ENCODE results near the gene GLT8D2. TPM values are rescaled to one million over a fixed set of nuclear protein-coding genes. Genes with fewer than 3 reads are reported as not detected.

GLT8D2 gene
- total RNA-seq, 6 experiments from 2014 or later: 36.4 to 58.0 (median 50.9) TPM

DNA sequence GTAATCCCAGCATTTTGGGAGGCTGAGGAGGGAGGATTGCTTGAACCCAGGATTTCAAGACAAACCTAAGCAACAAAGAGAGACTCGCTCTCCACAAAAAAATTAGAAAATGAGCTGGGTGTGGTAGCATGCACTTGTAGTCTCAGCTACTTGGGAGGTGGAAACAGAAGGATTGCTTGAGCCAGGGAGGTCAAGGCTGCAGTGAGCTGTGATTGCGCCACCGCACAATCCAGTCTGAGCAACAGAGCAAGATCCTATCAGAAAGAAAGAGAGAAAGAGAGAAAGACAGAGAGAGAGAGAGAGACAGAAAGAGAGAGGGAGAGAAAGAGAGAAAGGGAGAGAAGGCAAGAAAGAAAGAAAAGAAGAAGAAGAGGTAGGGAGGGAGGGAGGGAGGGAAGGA, 47.3 kb downstream of the GLT8D2 start:
- Mint-ChIP-seq H3K9me3 (no peaks in the 10 kb centered on the region), H3K4me3 (no peak overlapping the region), H3K27me3 (ENCODE audit: insufficient read depth) (no peaks in the 10 kb centered on the region), H3K27ac (no peak overlapping the region), H3K36me3 (ENCODE audit: low read depth) (peaks cover 9% of the 10 kb centered on the region), H3K4me1 (ENCODE audit: low read depth) (peaks cover 43% of the 10 kb centered on the region)
- DNase-seq: no peak
- TF ChIP-seq, protein P1, sequence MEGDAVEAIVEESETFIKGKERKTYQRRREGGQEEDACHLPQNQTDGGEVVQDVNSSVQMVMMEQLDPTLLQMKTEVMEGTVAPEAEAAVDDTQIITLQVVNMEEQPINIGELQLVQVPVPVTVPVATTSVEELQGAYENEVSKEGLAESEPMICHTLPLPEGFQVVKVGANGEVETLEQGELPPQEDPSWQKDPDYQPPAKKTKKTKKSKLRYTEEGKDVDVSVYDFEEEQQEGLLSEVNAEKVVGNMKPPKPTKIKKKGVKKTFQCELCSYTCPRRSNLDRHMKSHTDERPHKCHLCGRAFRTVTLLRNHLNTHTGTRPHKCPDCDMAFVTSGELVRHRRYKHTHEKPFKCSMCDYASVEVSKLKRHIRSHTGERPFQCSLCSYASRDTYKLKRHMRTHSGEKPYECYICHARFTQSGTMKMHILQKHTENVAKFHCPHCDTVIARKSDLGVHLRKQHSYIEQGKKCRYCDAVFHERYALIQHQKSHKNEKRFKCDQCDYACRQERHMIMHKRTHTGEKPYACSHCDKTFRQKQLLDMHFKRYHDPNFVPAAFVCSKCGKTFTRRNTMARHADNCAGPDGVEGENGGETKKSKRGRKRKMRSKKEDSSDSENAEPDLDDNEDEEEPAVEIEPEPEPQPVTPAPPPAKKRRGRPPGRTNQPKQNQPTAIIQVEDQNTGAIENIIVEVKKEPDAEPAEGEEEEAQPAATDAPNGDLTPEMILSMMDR (IDR thresholded peaks at IDR 0.05): no peak

DNA sequence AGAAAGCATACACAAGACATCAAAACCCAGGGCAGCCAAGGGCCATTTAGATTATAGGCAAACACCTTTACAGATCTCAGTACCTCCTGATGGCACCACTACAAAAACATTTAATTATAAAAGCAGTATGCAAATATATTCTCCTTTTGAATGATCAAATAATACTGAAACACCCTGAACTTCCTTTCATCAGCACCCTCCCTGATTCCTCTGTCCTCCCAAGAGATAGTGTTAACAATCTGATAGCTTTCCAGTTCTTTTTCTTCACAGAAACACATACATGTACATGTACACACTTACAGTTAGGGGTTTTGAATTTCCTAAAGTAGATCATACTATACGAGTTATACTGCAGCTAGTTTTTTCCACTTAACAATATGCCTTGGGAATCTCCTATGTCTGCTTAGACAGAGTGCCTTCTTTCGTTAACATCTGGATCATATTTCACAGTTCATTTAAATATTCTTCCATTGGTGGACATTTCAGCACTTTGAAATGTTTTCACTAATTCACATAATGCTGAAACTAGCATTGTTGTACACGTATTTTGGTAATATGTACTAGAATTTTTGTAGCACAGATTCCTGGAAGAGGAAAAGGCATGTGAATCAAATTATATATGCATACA, 49.1 kb downstream of the GLT8D2 start:
- DNase-seq: no peak
- H3K9me3 Mint-ChIP-seq: no peaks in the 10 kb centered on the region
- H3K27me3 Mint-ChIP-seq (ENCODE audit: insufficient read depth): no peaks in the 10 kb centered on the region
- peaks cover 26% of the 10 kb centered on the region for H3K4me1 Mint-ChIP-seq (ENCODE audit: low read depth)
- H3K27ac Mint-ChIP-seq: peak overlapping the region; percentile 25
- H3K4me3 Mint-ChIP-seq: no peak overlapping the region
- H3K36me3 Mint-ChIP-seq (ENCODE audit: low read depth): peaks cover 9% of the 10 kb centered on the region
- TF ChIP-seq, protein P1 (IDR thresholded peaks at IDR 0.05): no peak

DNA sequence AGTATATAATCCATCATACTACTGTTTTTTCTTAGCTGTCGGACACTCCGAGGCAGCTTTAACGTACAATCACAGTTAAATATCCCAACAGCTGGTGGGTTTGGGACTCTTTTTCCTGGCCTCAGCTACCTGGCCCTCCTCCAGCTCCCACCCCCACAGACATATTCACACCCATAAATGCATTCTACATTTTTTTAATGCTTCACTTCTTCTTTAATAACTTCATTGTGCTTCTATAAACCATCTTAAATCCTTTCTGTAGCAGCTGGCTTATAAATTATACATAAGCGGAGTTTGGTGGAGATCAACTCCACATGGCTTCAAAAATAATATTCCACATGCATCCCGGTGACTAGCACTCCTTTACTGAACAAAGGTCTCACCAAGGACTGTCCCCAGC, 51.0 kb downstream of the GLT8D2 start:
- H3K27ac Mint-ChIP-seq: no peak overlapping the region
- peaks cover 17% of the 10 kb centered on the region for H3K4me1 Mint-ChIP-seq (ENCODE audit: low read depth)
- no peaks in the 10 kb centered on the region for H3K27me3 Mint-ChIP-seq (ENCODE audit: insufficient read depth)
- no peaks in the 10 kb centered on the region for H3K9me3 Mint-ChIP-seq
- no peak for DNase-seq
- no peak overlapping the region for H3K4me3 Mint-ChIP-seq
- TF ChIP-seq, protein P1 (IDR thresholded peaks at IDR 0.05): no peak
- peaks cover 8% of the 10 kb centered on the region for H3K36me3 Mint-ChIP-seq (ENCODE audit: low read depth)

DNA sequence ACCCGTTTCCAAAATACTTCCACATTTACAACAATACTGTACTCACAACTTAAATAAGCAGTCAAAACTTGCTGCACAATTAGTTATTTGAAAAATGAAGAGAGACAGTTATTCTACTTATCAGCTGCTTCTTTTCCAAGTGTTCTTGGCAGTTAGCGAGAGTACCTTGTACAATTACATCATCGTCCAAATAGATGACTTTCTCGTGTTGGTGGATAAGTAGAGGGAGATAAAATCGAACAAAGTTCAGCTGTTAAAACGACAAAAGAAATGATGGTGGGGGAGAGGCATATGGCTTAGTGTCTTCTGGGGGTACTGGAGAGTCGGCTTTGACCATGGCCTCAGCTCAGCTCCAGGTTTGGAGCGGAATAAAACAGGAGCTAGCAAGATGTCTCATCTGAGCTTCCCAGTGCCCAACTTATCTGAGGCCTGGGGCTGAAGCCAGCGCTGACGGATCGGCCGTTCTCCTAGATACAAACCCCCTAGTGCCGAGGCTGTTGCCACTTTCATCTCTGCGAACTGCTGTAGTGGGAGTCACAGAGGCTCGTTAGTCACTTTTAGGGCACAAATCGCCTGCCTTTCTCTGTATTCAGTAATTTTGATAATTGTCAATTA, 52.6 kb downstream of the GLT8D2 start:
- Mint-ChIP-seq H3K27me3 (ENCODE audit: insufficient read depth) (no peaks in the 10 kb centered on the region), H3K4me3 (no peak overlapping the region), H3K27ac (no peak overlapping the region), H3K9me3 (no peaks in the 10 kb centered on the region), H3K4me1 (ENCODE audit: low read depth) (peaks cover 9% of the 10 kb centered on the region; the same call in 1 of the 2 replicates), H3K36me3 (ENCODE audit: low read depth) (no peaks in the 10 kb centered on the region; the same call in 1 of the 2 replicates)
- no peak for DNase-seq
- TF ChIP-seq, protein P1 (IDR thresholded peaks at IDR 0.05): no peak

DNA sequence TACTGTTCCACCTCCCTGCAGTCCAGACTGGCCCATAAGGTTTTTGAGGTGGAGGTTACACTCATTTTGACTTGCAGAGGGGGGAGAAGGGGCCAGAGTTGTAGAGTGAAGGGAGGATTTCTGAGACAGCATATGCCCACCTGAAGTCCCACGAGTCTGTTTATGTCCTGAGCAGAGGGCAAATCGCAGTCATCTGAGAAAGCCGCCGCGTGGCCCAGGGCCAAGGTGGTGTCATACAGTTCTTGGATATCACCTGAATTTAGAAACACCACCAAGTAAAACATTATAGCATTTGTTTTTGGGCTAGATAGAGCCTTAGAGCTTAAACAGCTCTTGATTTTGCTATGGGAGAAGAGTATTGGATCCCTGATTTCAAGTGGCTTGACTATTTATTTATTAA, 53.4 kb downstream of the GLT8D2 start:
- DNase-seq: no peak
- Mint-ChIP-seq H3K36me3 (ENCODE audit: low read depth) (no peaks in the 10 kb centered on the region; the same call in 1 of the 2 replicates), H3K27ac (no peak overlapping the region), H3K4me1 (ENCODE audit: low read depth) (peaks cover 9% of the 10 kb centered on the region; the same call in 1 of the 2 replicates), H3K4me3 (no peak overlapping the region), H3K9me3 (no peaks in the 10 kb centered on the region), H3K27me3 (ENCODE audit: insufficient read depth) (no peaks in the 10 kb centered on the region)
- TF ChIP-seq, protein P1 (IDR thresholded peaks at IDR 0.05): no peak
